Inferior parietal cortex (tissue), 1 donor: ENCODE data around the gene PADI2.
A peak's percentile ranks its signal among the peaks of the same experiment; 100 is the strongest.
"Not testable (repeated sequence)": the region's sequence is repeated elsewhere in the genome, so short reads cannot be mapped to it uniquely, and the experiment has no call there.

ENCODE experiments used
- DNase-seq: peaks from one replicate; pipeline ENCODE4 v3.0.0-alpha.2; 2016; ENCODE audit errors: extremely low spot score

The PADI2 gene

DNA sequence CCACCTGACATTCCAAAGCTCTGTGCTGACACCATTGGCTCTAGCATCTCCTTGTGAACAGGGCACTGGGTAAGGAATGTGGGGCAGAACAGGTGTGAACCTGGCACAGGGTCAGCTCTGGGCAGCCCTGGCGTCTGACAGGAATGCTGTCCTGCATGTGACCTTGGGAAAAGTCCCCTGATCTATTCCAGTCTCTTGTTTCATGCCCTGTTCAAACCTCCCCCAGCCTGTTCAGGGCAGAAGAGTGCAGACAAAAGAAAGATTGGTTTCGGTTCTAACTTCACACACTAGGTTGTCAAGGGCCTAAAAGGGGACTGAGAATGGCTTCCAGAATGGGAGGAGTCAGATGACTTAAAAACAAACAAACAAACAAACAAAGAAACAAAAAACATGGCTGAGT is 37.8 kb downstream of the PADI2 start:
- DNase-seq = no peak

DNA sequence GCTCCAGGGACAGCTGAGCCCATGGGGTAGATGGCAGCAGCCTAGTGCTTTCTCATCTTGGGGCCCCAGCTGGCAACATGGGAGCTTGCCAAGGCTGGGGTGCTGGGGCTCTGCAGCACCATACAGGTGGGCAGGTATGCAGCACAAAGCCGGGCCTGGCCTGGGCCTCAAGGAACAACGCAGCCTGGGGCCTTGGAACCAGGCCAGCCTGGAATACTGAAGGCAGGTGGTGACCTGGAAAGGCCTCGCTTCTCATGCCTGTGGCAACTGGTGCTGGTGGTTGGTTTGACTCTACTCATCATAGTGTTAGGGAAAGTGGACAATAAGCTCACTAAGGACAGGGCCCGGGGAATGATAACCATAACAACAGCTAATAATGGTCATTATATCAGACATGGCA is 38.4 kb downstream of the PADI2 start:
- no peak for DNase-seq

DNA sequence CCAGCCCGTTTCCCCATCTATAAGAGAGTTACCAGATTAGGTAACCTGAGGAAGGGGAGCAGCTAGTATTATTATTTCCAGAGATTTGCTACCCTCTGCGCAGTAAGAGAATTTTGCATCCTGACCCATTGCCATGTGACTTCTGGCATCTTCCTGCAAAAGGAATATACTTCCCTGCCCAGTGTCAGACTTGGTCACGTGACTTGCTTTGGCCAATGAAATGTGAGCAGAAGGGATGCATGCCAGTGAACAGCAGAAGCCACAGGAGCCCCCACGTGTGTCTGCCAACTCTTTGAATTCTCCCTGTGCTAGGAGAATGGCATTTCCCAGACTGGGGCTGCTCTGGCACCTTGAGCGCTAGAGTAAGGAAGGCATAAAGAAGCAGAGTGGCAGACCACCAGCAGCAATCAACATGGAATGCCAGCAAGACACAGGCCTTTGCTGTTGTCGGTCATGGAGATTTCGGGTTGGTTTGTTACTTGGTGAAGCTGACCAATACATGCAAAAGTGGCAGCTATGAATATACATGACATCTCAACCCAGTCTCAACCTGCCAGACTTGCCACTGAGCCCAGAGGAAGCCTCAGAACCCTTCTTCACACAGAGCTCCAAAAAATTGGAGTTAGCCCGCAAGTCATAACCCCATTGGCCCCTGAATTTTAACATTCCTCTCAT is 39.0 kb downstream of the PADI2 start:
- DNase-seq = no peak

DNA sequence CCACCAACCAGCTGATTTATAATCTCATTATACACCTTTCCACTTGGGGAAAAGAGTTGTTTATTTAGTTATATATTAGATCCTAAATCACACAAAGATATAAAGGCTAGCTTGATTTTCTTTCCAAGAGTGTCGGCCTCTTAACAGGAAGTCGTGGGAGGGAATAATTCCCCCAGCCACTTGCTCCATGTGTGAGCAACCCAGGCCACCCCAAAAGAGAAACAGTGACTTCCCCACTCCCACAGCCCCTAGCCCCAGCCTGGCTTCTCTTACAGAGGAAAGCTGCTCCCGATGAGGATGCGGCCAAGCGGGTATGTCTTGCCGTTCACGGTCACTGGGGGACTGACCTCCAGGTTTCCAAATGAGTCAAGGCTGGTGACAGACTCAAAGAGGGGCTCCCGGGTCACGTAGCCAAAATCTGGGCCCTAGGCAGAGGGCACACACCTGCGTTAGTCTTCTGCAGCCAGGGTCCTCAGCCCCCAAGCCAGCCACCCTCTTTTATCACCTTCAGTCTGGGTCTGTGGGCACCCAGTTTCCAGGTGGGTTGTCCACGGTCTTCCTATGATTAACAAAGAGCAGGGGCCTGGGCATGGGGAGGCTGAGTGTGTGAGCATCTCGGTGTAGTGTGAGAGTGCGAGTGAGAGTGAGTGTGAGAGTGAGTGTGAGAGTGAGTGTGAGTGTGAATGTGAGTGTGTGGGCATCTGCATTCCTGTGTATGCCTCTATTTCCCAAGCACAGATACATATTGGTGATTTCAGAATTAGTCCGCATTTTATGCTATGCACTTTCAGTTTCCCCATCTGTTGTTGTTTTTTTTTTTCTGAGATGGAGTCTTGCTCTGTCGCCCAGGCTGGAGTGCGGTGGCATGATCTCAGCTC is 40.0 kb downstream of the PADI2 start:
- DNase-seq = no peak

DNA sequence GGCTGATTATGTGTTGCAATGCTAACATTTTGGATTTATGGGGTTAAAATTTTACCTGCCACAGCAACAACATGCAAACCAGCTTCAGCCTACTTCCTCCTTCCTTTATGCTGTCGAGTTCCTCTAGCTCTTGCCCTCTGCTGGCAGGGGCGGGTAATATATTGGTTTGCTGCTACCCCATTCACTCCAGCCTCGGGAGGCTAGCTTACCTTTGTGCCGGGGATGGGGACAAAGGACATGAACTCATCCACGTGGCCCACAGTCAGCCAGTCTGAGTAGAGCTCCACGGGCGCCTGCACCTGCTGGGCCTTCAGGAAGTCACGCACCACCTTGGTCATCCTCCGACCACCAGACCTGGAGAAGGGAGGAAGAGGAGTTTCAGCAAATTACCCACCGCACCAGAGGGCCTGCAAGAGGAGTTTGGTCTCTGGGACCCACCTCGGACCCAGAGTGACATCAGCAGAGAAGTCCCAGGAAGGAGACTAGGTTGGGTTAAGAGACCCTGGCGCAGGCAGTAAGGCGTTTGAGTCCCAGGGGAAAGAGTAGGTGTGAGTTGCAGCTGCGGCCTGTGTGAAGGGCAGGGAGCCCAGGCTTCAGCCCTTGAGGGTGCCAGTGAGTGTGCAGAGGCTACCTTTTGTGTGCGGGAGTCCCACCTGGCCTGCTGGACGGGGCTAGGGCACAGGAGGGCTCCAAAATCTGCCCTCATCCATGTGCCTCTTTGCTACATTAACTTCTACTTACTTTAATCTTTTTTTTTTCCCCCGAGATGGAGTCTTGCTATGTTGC is 43.6 kb downstream of the PADI2 start:
- no peak for DNase-seq

DNA sequence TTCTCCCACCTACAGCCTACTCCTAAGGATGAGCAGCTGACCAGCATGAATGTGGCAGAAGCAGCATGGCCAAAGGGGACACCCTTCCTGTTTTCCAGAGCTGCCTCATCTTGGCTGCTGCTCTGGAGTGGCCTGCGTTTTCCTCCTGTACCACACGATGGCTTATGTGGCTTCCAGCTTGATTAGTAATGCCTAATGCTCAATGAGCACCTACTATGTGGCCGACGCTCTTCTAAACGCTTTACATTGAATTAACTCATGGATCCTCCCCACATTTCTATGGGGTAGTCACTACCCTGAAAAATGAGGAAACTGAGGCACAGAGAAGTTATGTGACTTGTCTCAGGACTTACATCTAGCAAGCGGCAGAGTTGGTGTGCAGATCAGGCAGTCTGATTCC is 47.5 kb downstream of the PADI2 start:
- DNase-seq = no peak

DNA sequence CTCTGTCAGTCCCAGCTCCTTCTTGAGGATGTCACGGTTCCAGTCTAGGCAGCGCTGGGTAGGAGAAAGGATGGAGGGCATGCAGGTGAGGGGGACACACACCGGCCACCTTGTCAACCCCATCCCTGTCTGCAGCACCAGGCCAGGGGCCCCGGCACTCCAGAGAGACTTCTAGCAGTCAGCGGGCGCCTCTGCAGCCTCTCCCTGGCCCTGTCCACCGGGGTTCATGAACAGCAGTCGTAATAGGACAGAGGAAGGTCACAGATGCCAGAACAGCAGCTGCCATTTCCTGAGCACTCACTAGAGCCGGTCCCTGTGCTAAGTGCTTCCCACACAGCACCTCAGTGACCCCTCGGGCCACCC is 49.1 kb downstream of the PADI2 start:
- DNase-seq = no peak

DNA sequence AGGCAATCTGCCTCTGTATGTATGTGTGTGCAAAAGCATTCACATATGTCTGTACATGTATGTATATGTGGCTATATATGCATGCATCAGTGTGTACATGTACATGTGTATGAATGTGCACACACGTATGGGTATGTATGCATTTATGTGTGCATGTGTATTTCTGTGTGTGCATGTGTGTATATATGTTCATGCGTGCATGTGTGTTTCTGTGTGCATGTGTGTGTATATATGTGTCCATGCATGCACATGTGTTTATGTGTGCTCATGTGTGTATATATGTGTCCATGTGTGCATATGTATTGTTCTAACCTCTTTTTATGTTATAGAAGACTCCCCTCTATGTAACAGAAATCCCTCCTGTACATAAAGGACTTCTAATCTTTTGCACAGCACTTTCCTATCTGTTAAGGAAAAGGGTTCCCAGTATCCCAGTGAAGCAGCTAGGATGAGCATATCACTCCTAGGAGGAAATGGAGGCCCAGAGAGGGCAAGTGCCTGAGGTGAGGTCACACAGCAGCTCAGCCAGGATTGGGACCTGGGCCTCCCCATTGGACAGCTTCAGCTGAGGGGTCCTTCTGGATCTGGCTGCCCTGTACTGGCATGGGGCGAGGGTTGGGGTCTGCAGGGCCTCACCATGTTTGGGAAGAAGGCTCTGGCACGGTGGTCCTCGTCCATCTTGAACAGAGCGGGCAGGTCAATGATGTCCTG is 49.6 kb downstream of the PADI2 start:
- DNase-seq = no peak

DNA sequence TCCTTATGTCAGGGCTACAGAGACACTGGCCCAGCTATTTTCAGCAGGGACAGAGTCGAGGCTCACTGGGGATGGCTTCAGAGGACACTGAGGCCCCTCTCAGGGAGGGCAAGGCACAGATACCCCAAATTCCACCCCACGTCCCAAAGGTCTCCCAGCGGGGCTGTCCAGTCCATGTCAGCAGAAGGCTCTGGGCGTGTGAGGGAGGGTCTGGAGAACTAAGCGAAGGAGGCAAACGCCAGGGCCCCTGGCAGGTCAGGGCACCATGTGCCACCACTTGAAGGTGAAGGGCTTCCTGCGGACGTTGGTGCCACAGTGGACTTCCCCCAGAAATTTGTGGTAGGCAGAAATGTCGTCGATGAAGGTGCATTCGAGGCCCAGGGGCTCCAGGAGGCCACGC is 50.5 kb downstream of the PADI2 start:
- no peak for DNase-seq

DNA sequence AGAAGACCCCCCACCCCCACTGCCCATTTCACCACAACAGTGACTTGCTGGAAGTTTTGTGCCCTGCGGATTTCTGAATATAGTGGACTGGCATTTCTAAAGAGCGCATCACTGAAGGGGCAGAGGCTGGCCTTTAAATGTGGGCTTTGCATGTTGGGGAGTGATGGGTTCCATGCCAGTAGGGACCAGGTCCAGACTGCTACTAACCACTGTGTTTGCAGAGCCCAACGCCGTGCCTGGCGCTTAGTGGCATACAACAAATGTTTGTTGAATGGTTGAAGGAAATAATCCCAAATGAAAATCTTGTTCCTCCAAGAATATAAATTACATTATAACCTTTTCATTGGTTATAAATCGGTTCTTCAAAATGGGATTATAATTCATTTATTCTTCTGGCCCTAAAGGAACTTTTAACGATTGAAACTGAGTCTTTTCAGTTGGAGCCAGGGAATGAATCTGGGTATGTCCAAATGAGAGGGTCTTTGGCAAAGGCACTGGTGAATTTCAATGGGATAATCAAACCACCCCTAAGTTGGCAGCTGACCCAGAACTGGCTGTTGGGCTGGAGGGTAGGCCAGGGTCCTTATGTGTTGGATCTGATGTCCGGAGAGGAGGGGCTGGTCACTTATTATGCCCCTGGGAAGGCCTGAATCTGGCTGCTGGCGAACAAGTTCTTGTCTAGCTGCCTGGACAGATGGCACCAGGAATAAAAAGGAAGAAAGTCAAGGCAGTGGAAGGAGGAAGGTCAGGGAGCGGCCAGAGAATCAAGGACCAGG is 51.6 kb downstream of the PADI2 start:
- no peak for DNase-seq

DNA sequence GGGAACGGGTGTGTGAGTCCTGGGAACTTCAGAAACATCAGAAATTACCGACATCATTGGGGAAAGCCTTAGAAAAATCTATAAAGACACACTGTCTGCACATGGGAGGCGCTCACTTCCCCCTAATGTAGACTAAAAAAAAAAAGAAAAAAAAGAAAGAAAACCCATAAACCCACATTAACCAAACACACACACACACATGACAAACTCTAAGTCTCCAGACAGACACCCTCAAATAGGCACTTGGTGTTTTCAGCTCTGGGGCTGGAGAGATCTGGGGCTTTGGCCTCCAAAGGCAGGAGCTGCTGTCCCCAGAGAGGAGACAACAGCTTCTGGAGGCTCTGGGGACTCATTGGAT is 52.2 kb downstream of the PADI2 start:
- no peak for DNase-seq

DNA sequence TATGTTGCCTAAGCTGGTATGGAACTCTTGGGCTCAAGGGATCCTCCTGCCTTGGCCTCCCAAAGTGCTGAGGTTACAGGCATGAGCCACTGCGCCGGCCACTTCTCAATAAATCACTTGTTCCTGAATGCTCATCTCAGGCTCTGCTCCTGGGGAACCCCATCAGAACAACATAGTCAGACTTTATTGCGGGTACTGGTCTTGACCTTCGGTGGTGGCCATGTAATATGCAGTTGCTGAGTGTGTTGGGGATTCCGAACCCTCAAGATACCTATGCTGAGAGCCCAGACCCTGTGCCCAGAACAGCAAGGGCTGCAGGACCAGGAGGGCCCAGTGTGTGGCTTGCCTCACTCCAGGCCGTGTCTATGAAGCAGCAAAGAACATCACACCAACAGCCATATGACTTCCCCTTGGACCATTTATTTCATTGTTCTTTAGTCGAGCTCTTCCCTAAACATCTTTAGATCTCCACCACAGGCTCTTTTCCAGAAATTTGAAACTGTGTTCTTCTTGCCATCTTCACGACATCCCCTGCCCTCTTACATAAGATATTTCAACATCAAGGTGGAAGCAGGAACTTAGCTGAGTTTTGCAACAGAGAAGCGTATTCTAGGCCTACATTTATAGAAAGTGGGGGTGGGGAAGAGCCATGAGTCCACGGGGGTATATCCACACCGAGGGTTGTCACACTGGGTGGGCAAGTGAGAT is 52.7 kb downstream of the PADI2 start:
- DNase-seq = no peak

DNA sequence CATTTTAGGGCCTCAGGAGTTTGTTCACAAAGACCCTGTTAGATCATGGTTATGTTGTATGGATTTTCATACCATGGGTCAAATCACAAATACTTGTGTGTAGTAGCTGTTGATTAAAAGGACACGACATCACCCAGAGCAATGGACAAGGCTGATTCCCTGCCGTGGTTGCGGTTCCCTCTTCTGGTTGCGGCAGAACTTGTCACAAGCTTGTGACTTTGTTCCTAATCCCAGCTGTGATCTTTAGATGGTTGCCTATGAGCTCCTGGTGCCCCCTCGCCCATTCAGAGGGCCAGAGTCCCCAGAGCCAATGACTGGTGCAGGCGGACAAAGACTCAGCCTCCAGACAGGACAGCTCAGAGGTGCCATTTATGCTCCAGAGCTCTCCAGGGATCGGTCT is 53.6 kb downstream of the PADI2 start:
- no peak for DNase-seq

DNA sequence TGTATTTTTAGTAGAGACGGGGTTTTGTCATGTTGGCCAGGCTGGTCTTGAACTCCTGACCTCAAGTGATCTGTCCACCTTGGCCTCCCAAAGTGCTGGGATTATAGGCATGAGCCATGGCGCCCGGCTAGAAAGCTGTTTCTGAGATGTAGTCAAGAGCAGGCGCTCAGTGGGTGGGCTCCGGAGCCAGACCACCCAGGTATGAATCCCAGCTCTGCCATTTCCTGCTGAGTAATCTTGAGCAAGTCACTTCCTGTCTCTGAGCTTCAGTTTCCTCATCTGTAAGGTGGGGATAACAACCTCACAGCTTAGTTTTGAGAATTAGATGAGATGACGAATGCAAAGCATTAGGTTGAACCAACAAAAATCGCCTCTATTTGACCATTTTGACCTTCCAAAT is 56.5 kb downstream of the PADI2 start:
- not testable (repeated sequence) for DNase-seq

DNA sequence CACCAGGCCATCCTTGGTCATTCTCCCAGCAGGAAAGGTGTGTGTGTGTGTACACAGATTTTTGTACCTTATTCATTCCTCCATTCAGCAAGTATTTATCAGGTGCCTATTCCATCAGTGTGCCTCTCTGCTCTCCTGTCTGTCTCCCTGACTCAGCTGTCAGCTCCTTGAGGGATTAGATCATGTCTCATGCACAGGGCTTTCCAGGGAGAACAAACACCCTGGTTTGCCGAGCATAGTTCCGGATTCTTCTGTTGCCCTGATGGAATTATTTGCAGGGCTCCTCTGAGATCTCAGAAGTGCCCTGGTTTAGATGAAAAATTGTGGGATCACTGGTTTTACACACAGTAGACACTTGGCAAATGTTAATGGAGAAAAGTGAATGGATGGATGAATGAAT is 57.4 kb downstream of the PADI2 start:
- DNase-seq = no peak

DNA sequence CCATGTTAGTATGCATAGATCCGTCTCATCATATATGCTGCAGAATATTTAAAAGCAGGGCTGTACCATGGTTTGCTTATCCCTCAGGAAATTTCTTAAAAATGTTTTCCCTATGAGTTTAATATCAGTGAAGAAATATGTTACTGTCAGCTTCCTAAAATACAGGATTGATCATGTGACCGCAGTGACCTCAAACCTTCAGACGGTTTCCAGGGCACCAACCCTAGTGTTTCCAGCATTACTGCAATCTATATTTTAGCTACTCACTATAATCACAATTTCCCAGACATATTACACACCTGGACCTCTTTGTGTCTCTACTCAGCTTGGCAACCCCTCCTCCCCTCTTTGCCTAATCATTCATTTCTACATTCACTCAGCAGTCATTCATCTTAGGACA is 57.8 kb downstream of the PADI2 start:
- DNase-seq = no peak

DNA sequence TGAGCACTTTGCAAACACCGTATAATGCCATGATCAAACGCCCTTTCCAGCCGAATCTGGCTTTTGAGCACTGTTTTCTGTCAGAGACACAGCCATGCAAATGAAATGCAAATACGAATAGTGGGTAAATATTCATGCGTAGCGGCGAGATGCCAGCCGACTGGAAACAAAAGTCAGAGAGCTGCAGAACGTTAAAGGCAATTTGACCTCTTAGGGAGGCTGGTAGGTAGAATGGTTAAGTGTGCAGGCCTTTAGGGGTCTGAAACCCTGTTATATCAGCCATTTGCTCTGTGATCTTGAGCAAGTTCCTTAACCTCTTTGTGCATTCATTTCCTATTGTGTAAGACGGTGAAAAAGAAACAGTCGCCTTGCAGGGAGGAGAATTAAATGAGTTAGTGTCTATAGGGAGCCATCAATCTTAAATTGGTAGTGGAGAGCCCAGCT is 58.9 kb downstream of the PADI2 start:
- DNase-seq = no peak

DNA sequence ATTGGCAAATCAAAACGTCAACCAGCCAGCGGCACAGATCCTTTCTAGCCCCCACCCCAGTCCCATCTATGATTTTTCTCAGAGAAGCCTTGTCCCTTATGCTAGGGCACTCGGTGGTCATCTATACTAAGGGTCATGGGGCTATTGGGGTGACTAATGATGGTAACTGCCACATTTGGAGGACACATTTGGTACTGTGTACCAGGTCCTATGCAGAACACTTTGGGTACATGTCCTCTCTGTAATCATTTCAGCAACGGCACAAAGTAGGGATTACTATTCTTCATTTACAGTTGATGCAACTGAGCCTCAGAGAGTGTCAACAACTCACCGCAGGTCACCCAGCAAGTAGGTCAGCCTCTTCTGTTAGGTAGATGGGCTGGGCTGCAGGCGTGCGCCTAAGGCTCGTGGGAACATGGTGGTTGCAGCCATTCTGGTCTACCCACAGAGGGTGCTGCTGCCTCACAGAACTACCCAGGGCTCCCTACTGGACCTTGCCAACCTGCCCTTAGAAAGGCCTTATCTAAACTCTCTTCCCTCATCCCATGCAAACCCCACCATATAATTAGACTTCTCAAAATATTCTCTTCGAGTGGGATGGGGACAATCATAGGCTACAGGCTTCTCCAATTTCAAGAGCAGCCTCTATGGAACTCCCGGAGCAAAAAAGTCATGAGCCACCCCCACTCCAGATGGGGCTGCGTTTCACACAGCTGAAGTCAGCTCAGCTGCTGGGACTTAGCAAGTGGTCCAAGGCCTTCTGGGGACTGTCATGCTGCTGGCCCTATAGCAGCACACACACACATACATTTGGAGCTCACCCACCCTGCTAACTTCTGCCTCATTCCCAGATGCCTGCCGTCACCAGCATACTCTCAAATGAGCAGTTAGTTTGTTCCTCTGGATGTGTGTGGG is 59.6 kb downstream of the PADI2 start:
- peak; percentile 81 for DNase-seq

DNA sequence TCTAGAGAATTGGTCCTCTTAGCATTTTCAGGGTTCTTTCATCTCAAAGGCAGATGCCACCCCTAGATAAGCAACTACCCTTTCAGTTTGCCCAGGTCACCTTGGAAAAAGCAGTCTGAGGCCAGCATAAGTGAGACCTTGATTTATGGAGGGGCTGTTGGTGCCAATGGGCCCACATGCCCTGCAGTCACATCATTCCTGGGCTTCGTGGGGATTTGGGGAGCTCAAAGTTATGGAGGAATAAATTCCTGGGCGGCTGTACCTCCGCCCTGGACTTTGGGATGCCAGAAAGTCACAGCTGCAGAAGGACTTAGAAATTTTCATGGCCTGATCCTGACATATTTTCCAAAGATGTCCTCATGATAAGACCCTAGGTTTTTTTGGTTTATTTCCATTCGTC is 62.7 kb downstream of the PADI2 start:
- DNase-seq = no peak

DNA sequence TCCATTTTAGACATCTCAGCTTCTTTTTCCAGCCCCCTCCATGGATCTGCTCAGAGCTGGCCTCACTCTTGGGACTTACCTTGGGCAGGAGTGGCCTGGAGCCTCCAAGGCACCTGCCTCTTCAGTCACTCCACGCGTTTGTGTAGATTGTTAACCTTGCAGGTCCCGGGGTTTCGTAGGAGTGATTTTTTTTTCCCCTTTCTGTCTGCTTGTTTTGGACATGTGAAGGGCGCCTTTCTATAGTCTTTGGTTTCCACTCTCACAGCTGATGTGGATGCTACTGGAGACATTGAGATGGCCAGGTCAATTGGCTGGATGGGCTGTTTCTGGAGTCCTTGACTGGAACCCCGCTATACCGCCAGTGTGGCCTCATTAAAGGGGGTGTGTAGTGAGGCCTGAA is 63.5 kb downstream of the PADI2 start:
- DNase-seq = no peak
